Measurements from ENCODE around the gene EPHX1.

Gene EPHX1

DNA sequence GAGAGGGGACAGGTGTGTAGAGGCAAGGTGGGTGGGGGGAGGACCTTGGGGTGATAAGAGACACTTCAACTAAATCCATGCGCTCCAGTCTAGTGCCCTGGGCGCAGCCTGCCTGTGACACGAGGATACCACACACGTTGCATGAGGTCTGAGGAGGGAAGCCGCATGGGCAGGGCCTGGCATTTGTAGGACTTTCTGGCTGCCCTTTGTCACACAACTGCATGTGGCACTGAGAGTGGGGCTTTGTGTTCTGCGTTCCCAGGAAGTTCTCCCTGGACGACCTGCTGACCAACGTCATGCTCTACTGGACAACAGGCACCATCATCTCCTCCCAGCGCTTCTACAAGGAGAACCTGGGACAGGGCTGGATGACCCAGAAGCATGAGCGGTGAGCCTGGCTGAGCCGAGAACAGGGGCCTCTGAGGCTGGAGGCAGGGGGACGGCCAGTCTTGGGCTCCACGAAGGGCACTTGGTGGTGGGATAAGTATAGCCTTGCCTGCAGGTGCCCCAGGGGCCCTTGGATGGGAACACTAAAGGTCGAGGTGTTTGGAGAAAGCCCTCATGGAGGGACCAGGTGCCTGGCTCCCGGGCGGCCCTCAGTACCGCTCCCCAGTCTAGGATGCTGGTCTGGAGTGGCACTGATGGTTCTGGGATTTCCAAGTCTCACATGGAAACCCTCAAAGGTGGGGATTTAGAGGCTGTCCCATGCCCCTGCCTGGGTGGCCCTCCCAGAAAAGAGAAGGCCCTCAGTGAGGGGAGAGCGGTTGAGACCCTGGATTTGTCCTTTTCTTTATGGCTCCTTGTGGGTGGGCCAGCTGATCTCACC is 34.5 kb downstream of the EPHX1 start:
- ChIA-PET CTCF (interaction anchor here (0.6 to 3.0 kb wide), 12 partner anchors 17 to 376 kb away, joined by 3 to 25 read pairs (median 4); partner anchors contain the start of gene SRP9), POLR2A (ENCODE audit: low non-redundant PET) (interaction anchor here (0.5 to 0.6 kb wide), 2 partner anchors 13 to 52 kb away, joined by 3 to 4 read pairs; no protein-coding TSS in a partner anchor)
- peak overlapping the region; percentile 42 for H3K27ac ChIP-seq
- TF ChIP-seq, protein P1, sequence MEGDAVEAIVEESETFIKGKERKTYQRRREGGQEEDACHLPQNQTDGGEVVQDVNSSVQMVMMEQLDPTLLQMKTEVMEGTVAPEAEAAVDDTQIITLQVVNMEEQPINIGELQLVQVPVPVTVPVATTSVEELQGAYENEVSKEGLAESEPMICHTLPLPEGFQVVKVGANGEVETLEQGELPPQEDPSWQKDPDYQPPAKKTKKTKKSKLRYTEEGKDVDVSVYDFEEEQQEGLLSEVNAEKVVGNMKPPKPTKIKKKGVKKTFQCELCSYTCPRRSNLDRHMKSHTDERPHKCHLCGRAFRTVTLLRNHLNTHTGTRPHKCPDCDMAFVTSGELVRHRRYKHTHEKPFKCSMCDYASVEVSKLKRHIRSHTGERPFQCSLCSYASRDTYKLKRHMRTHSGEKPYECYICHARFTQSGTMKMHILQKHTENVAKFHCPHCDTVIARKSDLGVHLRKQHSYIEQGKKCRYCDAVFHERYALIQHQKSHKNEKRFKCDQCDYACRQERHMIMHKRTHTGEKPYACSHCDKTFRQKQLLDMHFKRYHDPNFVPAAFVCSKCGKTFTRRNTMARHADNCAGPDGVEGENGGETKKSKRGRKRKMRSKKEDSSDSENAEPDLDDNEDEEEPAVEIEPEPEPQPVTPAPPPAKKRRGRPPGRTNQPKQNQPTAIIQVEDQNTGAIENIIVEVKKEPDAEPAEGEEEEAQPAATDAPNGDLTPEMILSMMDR (conservative IDR thresholded peaks at IDR 0.05; ENCODE audit: low read depth): no peak
- no peak for DNase-seq (ENCODE audit: low spot score)

- peak overlapping the region; percentile 42 for H3K27ac ChIP-seq
- TF ChIP-seq, protein P1 (conservative IDR thresholded peaks at IDR 0.05; ENCODE audit: low read depth): no peak
- CTCF ChIA-PET: interaction anchor here (0.6 to 3.0 kb wide), 19 partner anchors 10 to 471 kb away, joined by 3 to 25 read pairs (median 4); partner anchors contain the start of gene SRP9
- no peak for DNase-seq (ENCODE audit: low spot score)
- POLR2A ChIA-PET (ENCODE audit: low non-redundant PET): interaction anchor here (0.6 kb wide), 1 partner anchor 12 kb away, joined by 3 read pairs; no protein-coding TSS in a partner anchor
These were observed 35.2 kb downstream of the EPHX1 start for GRCh38 chr1:225845097-225845496.

GRCh38 chr1:225845571-225846259 is 35.8 kb downstream of the EPHX1 start:
- peak overlapping the region; percentile 42 for H3K27ac ChIP-seq
- peak; percentile 86 for DNase-seq (ENCODE audit: low spot score)
- CTCF ChIA-PET: interaction anchor here (0.6 to 3.0 kb wide), 24 partner anchors 9 to 1470 kb away, joined by 3 to 25 read pairs (median 4); no protein-coding TSS in a partner anchor
- POLR2A ChIA-PET (ENCODE audit: low non-redundant PET): no interaction called here
- TF ChIP-seq, protein P1 (conservative IDR thresholded peaks at IDR 0.05; ENCODE audit: low read depth): peak; percentile 72

DNA sequence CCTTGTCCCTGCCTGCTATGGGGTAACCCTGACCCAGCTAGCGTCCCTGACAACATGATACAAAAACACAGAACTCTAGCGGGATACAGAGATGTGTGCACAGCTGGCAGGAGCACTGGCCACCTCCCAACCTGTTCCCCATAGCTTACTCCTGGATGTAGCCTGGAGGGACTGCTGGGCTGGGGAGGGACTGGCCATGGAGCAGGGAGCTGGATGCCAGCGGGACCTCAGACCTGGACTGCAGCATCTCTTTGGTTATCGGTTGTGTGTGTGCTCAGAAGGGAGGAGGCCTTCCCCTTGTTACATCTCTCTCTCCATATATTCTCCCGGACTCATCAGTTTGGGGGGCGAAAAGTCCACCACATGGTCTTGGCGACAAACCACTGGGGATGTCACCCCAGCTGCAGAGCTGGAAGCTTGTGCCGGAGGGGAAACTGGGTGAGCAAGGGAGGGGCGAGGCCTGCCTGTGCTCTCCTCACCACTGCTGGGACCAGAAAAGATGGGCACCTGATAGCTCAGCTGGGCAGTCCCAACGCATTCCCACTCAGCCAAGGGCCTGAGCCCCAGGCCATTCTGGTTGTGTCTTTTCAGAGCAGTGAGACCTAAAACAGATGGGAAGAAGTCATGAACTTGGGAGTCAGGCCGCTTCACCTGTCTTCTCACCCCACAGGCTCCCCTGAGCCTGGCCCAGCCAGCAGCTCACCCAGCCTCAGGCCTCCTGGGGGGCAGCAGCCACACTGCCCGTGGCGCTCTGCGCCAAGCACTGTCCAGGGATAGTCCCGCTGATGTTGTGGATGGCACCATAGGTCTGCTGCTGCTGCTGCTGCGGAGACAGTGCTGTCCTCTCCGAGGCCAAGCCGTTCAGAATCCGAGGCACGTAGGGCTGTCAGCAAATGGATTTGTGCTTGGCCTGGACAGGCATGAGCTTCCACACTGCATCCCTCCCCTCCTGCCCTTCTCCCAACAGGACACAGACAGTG is 36.7 kb downstream of the EPHX1 start:
- ChIA-PET POLR2A (ENCODE audit: low non-redundant PET) (interaction anchor here (0.5 to 0.9 kb wide), 2 partner anchors 49 to 69 kb away, joined by 3 to 4 read pairs; no protein-coding TSS in a partner anchor), CTCF (interaction anchor here (0.6 to 3.0 kb wide), 17 partner anchors 9 to 1648 kb away, joined by 3 to 25 read pairs (median 5); no protein-coding TSS in a partner anchor)
- no peak for DNase-seq (ENCODE audit: low spot score)
- peak overlapping the region; percentile 42 for H3K27ac ChIP-seq
- TF ChIP-seq, protein P1 (conservative IDR thresholded peaks at IDR 0.05; ENCODE audit: low read depth): no peak

DNA sequence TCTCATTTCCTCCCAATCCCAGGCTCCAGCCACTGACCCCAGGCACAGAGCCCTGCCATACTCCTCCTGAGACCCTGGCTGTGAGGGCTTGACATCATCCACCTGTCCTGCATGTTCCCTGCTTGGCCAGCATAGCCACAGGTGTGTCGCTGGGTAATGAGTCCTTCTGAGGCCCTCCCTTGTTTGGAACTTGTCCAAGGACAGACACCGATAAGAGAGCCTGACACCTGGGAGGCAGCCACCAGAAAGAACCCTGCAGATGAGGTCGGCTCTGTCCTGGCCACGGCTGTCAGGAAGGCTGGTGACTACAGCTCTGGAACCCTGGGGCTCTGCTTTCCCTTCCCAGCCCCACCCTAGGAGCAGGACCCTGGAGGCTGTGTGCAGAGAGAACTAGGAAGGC is 37.7 kb downstream of the EPHX1 start:
- TF ChIP-seq, protein P1 (conservative IDR thresholded peaks at IDR 0.05; ENCODE audit: low read depth): no peak
- no peak for DNase-seq (ENCODE audit: low spot score)
- POLR2A ChIA-PET (ENCODE audit: low non-redundant PET): no interaction called here
- no peak overlapping the region; the same call in 1 of the 2 replicates for H3K27ac ChIP-seq
- CTCF ChIA-PET: interaction anchor here (2.8 kb wide), 1 partner anchor 372 kb away, joined by 25 read pairs; no protein-coding TSS in a partner anchor
